ENCODE results near the gene KRTAP10-8. TPM values are rescaled to one million over a fixed set of nuclear protein-coding genes. Genes with fewer than 3 reads are reported as not detected.

KRTAP10-8 gene
- total RNA-seq, 4 donors from 2014 or later: not detected

DNA sequence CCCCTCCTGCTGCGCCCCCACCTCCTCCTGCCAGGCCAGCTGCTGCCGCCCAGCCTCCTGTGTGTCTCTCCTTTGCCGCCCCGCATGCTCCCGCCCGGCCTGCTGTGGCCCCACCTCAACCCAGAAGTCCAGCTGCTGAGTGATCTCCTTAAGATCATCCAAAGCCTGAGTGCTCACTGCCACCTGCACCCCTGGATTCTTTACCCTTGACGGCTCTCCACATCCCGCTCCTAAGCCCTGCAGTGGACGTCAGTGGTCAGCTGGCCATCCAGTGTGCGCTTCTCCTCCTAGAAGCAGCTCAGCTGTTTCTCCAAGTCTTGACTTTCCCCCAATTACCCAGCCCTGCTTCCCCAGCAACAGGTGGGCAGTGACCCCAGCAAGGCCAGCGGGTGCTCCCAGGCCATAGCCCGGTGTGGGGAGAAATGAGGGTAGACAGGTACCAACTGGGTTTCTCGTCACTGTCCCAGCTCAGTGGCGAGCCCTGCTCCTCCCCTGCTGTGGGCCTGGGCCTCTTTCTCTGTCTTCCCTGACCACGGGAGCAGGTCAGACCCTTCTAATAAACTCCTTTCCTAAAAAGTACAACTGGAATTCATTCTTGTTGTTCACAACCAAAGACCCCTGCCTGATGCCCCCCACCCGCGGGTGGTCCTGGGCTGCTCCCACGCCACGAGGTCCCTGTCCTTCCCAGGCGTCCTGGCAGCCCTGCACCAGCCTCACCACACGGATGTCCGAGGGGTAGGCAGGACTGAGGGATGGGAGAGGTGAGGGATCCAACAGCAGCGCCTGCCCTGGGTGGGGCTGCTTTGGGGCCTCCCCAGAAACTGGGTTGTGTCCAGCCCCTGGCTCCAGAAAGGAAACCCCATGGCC, 10.1 kb upstream of the KRTAP10-8 start:
- no peaks in the 10 kb centered on the region for H3K27me3 ChIP-seq
- no peak for DNase-seq
- H3K4me1 ChIP-seq: no peaks in the 10 kb centered on the region
- WGBS, 2 donors: 82 to 88% methylated on average over 17 to 23 of the region's 23 CpGs
- no peak for TF ChIP-seq POLR2A (IDR thresholded peaks at IDR 0.05)
- TF ChIP-seq, protein P1, sequence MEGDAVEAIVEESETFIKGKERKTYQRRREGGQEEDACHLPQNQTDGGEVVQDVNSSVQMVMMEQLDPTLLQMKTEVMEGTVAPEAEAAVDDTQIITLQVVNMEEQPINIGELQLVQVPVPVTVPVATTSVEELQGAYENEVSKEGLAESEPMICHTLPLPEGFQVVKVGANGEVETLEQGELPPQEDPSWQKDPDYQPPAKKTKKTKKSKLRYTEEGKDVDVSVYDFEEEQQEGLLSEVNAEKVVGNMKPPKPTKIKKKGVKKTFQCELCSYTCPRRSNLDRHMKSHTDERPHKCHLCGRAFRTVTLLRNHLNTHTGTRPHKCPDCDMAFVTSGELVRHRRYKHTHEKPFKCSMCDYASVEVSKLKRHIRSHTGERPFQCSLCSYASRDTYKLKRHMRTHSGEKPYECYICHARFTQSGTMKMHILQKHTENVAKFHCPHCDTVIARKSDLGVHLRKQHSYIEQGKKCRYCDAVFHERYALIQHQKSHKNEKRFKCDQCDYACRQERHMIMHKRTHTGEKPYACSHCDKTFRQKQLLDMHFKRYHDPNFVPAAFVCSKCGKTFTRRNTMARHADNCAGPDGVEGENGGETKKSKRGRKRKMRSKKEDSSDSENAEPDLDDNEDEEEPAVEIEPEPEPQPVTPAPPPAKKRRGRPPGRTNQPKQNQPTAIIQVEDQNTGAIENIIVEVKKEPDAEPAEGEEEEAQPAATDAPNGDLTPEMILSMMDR (IDR thresholded peaks at IDR 0.05): no peak
- no peaks in the 10 kb centered on the region for H3K36me3 ChIP-seq
- no peak overlapping the region for H3K4me3 ChIP-seq (replicated peaks in 1 of 3)
- intact Hi-C loops (cut with DNase I): no loop called here
- H3K27ac ChIP-seq: no peak overlapping the region
- no peaks in the 10 kb centered on the region for H3K9me3 ChIP-seq

GRCh38 chr21:44602463-44602850, 9.4 kb upstream of the KRTAP10-8 start:
- Histone ChIP-seq H3K27ac (no peak overlapping the region), H3K4me3 (replicated peaks in 1 of 3) (no peak overlapping the region), H3K4me1 (no peaks in the 10 kb centered on the region), H3K36me3 (no peaks in the 10 kb centered on the region), H3K9me3 (no peaks in the 10 kb centered on the region), H3K27me3 (no peaks in the 10 kb centered on the region)
- TF ChIP-seq POLR2A (IDR thresholded peaks at IDR 0.05): no peak
- TF ChIP-seq, protein P1 (IDR thresholded peaks at IDR 0.05): no peak
- 65 to 92% methylated on average over 4 to 15 of the region's 21 CpGs for WGBS, 2 donors
- intact Hi-C loops (cut with DNase I): no loop called here
- DNase-seq: no peak

DNA sequence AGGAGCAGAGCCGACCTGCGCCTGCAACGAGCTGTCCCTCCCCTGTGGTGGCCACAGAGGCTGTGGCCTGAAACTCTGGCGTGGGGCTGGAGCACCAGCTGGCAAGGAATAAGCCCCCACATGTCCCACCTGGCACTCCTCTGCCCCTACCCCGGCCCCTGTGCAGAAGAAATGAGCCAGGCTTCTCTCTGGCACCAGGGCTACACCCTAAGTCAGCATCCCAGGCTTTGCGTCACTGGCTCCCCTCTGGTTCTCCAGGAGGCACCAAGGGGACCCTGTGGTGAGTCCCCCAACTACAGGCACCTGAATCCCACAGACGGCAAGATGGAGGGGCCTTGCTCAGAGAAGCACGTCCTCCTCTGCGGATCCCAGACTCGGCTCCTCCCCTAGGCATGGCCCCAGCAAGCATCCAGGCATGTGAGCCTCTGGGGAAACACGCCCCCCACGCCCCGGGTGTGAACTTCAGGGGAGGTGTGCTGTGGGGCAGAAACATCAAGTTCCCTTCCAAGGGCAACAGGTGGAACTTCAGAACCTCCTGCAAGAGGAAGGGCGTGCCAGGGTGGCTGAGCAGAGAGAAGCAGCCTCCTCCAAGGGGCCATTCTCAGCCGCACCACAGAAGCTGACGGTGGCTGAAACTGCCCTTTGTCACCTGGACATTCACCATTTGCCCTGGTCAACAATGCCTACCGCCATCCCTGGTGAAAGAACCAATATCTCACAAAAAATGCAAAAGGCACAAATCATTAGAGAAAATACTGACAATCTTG, 8.6 kb upstream of the KRTAP10-8 start:
- no peak overlapping the region for H3K4me3 ChIP-seq (replicated peaks in 1 of 3)
- H3K9me3 ChIP-seq: no peaks in the 10 kb centered on the region
- WGBS, 2 donors: 56 to 61% methylated on average over 15 to 17 of the region's 17 CpGs
- intact Hi-C loops (cut with DNase I): no loop called here
- TF ChIP-seq, protein P1 (IDR thresholded peaks at IDR 0.05): no peak
- no peak for TF ChIP-seq POLR2A (IDR thresholded peaks at IDR 0.05)
- no peaks in the 10 kb centered on the region for H3K36me3 ChIP-seq
- no peaks in the 10 kb centered on the region for H3K27me3 ChIP-seq
- DNase-seq: no peak
- no peaks in the 10 kb centered on the region for H3K4me1 ChIP-seq
- no peak overlapping the region for H3K27ac ChIP-seq

GRCh38 chr21:44603911-44604310, 8.0 kb upstream of the KRTAP10-8 start:
- Histone ChIP-seq H3K9me3 (no peaks in the 10 kb centered on the region), H3K36me3 (no peaks in the 10 kb centered on the region), H3K27ac (no peak overlapping the region), H3K4me1 (no peaks in the 10 kb centered on the region), H3K27me3 (no peaks in the 10 kb centered on the region), H3K4me3 (replicated peaks in 1 of 3) (no peak overlapping the region)
- TF ChIP-seq, protein P1 (IDR thresholded peaks at IDR 0.05): no peak
- no peak for TF ChIP-seq POLR2A (IDR thresholded peaks at IDR 0.05)
- 88 to 96% methylated on average over 8 of the region's 8 CpGs for WGBS, 2 donors
- intact Hi-C loops (cut with DNase I): no loop called here
- DNase-seq: no peak

- Histone ChIP-seq H3K4me1 (no peaks in the 10 kb centered on the region), H3K27me3 (no peaks in the 10 kb centered on the region), H3K36me3 (no peaks in the 10 kb centered on the region), H3K4me3 (replicated peaks in 1 of 3) (no peak overlapping the region), H3K9me3 (no peaks in the 10 kb centered on the region), H3K27ac (no peak overlapping the region)
- TF ChIP-seq, protein P1 (IDR thresholded peaks at IDR 0.05): no peak
- TF ChIP-seq POLR2A (IDR thresholded peaks at IDR 0.05): no peak
- intact Hi-C loops (cut with DNase I): no loop called here
- 79 to 83% methylated on average over 4 of the region's 4 CpGs for WGBS, 2 donors
- DNase-seq: no peak
Observed at GRCh38 chr21:44606495-44606894, 5.4 kb upstream of the KRTAP10-8 start.
